Stimulated activated CD4-positive, alpha-beta T cell treated with anti-CD3 and anti-CD28 coated beads, TNF-alpha, amount 100 ng/mL, for 1 hour (primary cell): ENCODE data around the gene LRRFIP1.

Source experiments
- DNase-seq, 3 donors: peaks; one replicate each; pipeline ENCODE4 v3.0.0-alpha.2; 2020; ENCODE audit warnings: low read depth in 3 of 3, low spot score in 1 of 3

The LRRFIP1 gene

GRCh38 chr2:237824085-237824484, 196.7 kb downstream of the LRRFIP1 start:
- no peak for DNase-seq

GRCh38 chr2:237827421-237827987, 200.1 kb downstream of the LRRFIP1 start:
- no peak for DNase-seq
